OCI-LY3 (cell line): ENCODE data around the gene HAX1.
A peak's percentile ranks its signal among the peaks of the same experiment; 100 is the strongest.
"Not testable (repeated sequence)": the region's sequence is repeated elsewhere in the genome, so short reads cannot be mapped to it uniquely, and the experiment has no call there.

ENCODE experiments used
- H2AFZ ChIP-seq: fragments of 200-600, 300-600 bp; shearing (Covaris generic); 2 replicates; pipeline ENCODE4 v1.6.0; 2014; ENCODE audit warnings: antibody characterized with exemption, low read depth, low read length
- H3K27ac ChIP-seq: fragments of 200-600, 300-600 bp; sonication (generic); 2 replicates; pipeline ENCODE4 v1.5.1; 2014; ENCODE audit warnings: mild to moderate bottlenecking, low read length, moderate library complexity, mixed read lengths
- H3K27me3 ChIP-seq: fragments of 200-600, 300-600 bp; sonication (generic); 2 replicates; pipeline ENCODE4 v1.6.1; 2014; ENCODE audit warnings: low read depth, low read length, mixed read lengths
- H3K36me3 ChIP-seq: fragments of 200-600, 300-600 bp; sonication (generic); replicated peaks from 2 replicates; pipeline ENCODE3; 2014; ENCODE audit warnings: low read depth, low read length, mixed read lengths
- H3K4me1 ChIP-seq: fragments of 300-600, 200-600 bp; sonication (generic); 2 replicates; pipeline ENCODE4 v1.6.1; 2014; ENCODE audit warnings: low read length, mixed read lengths
- H3K4me2 ChIP-seq: fragments of 200-600, 300-600 bp; sonication (generic); 2 replicates; pipeline ENCODE4 v1.6.1; 2014; ENCODE audit warnings: low read length, mixed read lengths
- H3K4me3 ChIP-seq: fragments of 300-600, 200-600 bp; sonication (generic); 2 replicates; pipeline ENCODE4 v1.5.1; 2014; ENCODE audit warnings: antibody characterized with exemption, mild to moderate bottlenecking, low read length, moderate library complexity
- H3K79me2 ChIP-seq: fragments of 300-600, 200-600 bp; shearing (Covaris generic); 2 replicates; pipeline ENCODE4 v1.6.1; 2014; ENCODE audit warnings: mild to moderate bottlenecking, low read length, mixed read lengths
- H3K9ac ChIP-seq: fragments of 300-600, 200-600 bp; shearing (Covaris generic); 2 replicates; pipeline ENCODE4 v1.6.0; 2014; ENCODE audit warnings: mild to moderate bottlenecking, low read length, moderate library complexity
- H3K9me3 ChIP-seq: fragments of 200-600, 300-600 bp; shearing (Covaris generic); 2 replicates; pipeline ENCODE4 v1.6.1; 2014; ENCODE audit warnings: low read length, mixed read lengths; ENCODE audit not compliant: insufficient read depth
- H4K20me1 ChIP-seq: fragments of 200-600, 300-600 bp; sonication (generic); 2 replicates; pipeline ENCODE4 v1.6.1; 2016; ENCODE audit warnings: low read length, mixed read lengths; ENCODE audit not compliant: insufficient read depth
- EZH2phosphoT487 ChIP-seq: fragments of 200-600 bp; shearing (Covaris generic); IDR thresholded peaks from 2 replicates; pipeline ENCODE4 v1.6.1; 2018; ENCODE audit warnings: antibody characterized with exemption, mixed run types, low read depth
- TF ChIP-seq, protein P1 (sequence below): fragments of 200-600, 300-600 bp; sonication (generic); IDR thresholded peaks from 2 replicates; pipeline ENCODE4 v1.5.1; 2014; ENCODE audit warnings: antibody characterized with exemption, low read length, low read depth

HAX1 gene

DNA sequence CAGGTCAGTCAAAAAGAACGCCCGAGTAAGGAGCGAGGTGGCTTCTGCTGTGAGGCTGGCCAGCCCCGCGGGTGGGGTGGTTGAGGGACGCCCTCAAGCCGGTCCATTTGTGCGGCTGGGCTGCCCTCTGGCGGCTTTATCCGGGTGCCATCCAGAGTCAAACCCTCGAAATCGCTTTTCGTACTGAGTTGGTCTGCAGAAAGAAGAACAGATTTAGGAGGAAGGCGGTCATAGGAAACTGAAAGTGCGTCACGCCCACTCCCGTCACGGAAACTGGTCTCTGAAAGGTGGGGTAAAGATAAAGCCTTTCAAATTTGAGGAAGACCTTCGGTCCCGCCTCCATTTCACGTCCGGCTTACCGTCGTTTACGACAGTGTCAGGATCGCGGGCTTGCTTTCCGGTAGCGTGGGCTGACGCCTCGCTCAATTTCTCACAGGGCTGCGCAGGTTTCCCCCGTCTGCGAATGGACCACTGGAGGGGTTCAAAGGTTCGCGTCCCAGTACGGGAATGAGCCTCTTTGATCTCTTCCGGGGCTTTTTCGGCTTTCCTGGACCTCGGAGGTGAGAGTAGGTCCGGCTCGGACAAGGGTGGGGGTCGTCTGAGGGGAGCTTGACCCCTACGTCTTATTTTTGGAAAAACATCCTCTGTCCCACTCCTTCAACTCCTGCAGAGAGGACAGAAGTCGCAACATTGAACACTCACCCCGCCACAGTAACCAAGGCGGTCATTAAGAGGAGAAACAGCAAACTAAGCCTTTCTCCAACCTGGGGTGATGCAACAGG, at the start of gene HAX1:
HAX1 (plus strand) TSS at position 413 of the 782 bp plus-strand sequence; CDS start at position 508, 95 bp downstream.
- Histone ChIP-seq H3K79me2 (peaks cover 16% of the 10 kb centered on the region), H3K9me3 (no peaks in the 10 kb centered on the region), H3K9ac (peak within 1 kb of the TSS; percentile 98), H4K20me1 (no peaks in the 10 kb centered on the region), H3K36me3 (peaks cover 31% of the 10 kb centered on the region), H3K4me2 (peak within 1 kb of the TSS; percentile 85), H3K27me3 (no peaks in the 10 kb centered on the region), H3K4me1 (peaks cover 33% of the 10 kb centered on the region), H3K4me3 (peak within 1 kb of the TSS; percentile 94), H2AFZ (peak within 1 kb of the TSS; percentile 65), H3K27ac (peak within 1 kb of the TSS; percentile 84)
- TF ChIP-seq EZH2phosphoT487 = no peak
- TF ChIP-seq, protein P1, sequence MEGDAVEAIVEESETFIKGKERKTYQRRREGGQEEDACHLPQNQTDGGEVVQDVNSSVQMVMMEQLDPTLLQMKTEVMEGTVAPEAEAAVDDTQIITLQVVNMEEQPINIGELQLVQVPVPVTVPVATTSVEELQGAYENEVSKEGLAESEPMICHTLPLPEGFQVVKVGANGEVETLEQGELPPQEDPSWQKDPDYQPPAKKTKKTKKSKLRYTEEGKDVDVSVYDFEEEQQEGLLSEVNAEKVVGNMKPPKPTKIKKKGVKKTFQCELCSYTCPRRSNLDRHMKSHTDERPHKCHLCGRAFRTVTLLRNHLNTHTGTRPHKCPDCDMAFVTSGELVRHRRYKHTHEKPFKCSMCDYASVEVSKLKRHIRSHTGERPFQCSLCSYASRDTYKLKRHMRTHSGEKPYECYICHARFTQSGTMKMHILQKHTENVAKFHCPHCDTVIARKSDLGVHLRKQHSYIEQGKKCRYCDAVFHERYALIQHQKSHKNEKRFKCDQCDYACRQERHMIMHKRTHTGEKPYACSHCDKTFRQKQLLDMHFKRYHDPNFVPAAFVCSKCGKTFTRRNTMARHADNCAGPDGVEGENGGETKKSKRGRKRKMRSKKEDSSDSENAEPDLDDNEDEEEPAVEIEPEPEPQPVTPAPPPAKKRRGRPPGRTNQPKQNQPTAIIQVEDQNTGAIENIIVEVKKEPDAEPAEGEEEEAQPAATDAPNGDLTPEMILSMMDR = peak; percentile 98

DNA sequence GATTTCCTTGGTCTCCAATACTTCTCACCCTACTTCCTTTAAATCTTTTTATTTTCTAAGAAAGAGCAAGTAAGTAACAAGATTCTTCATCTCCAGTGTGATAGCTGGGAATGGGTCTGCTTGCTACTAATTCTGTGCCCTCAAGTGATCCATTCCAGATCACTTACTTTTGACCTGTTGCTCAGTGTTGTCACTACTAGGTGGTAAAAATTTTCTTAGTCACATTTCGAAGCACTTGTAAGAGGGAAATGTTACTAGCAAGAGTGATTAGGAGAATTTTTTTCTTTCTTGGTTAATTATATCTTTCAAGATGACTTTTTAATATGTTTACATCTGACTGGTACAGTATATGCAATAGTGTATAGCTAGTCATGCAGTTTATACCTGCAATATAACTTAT, 49.5 kb upstream of the HAX1 start:
- peaks cover 49% of the 10 kb centered on the region for H4K20me1 ChIP-seq
- H3K9ac ChIP-seq = no peak overlapping the region

DNA sequence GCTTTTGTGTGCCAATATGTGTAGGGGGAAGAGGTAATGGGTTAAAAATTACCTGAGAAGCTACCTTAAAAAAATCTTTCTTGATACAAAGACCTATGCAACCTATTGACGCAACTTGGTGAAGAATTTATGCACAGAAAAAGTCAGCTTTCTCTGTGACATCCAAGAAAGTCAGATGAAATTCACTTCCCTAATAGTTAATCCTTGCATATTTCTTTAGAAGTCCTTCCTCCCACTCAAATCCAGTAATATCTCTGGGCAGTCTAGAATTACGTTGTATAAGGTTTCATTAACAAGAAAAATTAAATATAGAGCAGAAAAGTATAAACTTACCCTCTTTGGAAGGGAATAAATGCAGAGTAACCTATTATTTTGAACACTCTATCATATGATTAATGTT, 48.8 kb upstream of the HAX1 start:
- Histone ChIP-seq H3K27me3 (no peaks in the 10 kb centered on the region), H3K36me3 (peaks cover 62% of the 10 kb centered on the region), H3K27ac (no peak overlapping the region), H4K20me1 (peaks cover 49% of the 10 kb centered on the region), H3K4me1 (peaks cover 37% of the 10 kb centered on the region), H3K4me2 (peak overlapping the region; percentile 93; the same call in 1 of the 2 replicates), H2AFZ (no peak overlapping the region), H3K9ac (no peak overlapping the region), H3K9me3 (no peaks in the 10 kb centered on the region), H3K79me2 (peaks cover 96% of the 10 kb centered on the region), H3K4me3 (no peak overlapping the region)
- no peak for TF ChIP-seq EZH2phosphoT487
- TF ChIP-seq, protein P1 = no peak

More for the DNA sequence above, 49.5 kb upstream of the HAX1 start:
- no peaks in the 10 kb centered on the region for H3K9me3 ChIP-seq
- H3K36me3 ChIP-seq = peaks cover 64% of the 10 kb centered on the region
- H3K4me1 ChIP-seq = peaks cover 41% of the 10 kb centered on the region
- peak overlapping the region; percentile 83; the same call in 1 of the 2 replicates for H3K4me3 ChIP-seq
- no peak overlapping the region for H2AFZ ChIP-seq
- peaks cover 97% of the 10 kb centered on the region for H3K79me2 ChIP-seq
- H3K27me3 ChIP-seq = no peaks in the 10 kb centered on the region
- no peak for TF ChIP-seq EZH2phosphoT487
- TF ChIP-seq, protein P1 = no peak
- peak overlapping the region; percentile 93 for H3K4me2 ChIP-seq
- H3K27ac ChIP-seq = no peak overlapping the region

DNA sequence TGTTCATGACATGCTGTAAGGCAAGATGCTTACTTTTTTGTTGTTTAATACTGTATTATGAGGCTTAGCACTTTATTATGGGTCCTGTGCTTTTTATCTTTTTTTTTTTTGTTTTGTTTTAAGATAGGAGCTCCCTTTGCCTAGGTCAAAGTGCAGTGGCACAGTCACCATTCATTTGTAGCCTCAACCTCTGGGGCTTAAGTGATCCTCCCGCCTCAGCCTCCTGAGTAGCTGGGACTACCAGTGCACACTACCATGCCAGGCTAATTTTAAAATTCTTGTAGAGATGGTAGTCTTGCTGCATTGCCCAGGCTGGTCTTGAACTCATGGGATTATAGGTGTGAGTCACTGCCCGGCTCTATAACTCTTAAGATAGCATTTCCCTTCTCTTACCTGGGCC, 47.1 kb upstream of the HAX1 start:
- H3K4me2 ChIP-seq = no peak overlapping the region
- peaks cover 95% of the 10 kb centered on the region for H3K79me2 ChIP-seq
- peaks cover 69% of the 10 kb centered on the region for H3K36me3 ChIP-seq

DNA sequence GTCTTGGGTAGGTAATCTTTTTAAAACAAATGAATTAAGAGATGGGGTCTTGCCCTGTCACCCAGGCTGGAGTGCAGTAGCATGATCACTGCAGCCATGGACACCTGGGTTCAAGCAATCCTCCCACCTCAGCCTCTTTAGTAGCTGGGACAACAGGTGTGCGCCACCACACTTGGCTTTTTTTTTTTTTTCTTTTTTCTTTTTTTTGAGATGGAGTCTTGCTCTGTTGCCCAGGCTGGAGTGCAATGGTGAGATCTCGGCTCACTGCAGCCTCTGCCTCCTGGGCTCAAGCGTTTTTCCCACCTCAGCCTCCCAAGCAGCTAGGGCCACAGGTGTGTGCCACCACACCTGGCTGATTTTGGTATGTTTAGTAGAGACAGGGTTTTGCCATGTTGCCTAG, 41.3 kb upstream of the HAX1 start:
- Histone ChIP-seq H3K36me3 (peaks cover 76% of the 10 kb centered on the region), H3K79me2 (peaks cover 91% of the 10 kb centered on the region)
- H3K9ac ChIP-seq, H3K4me1 ChIP-seq, H3K4me3 ChIP-seq, H3K27ac ChIP-seq, H2AFZ ChIP-seq, H3K4me2 ChIP-seq, H3K9me3 ChIP-seq, H3K27me3 ChIP-seq, H4K20me1 ChIP-seq: not testable (repeated sequence)

More for the DNA sequence above, 47.1 kb upstream of the HAX1 start:
- H3K4me3 ChIP-seq = no peak overlapping the region
- H4K20me1 ChIP-seq = peaks cover 49% of the 10 kb centered on the region
- H3K4me1 ChIP-seq = peaks cover 30% of the 10 kb centered on the region
- H3K27me3 ChIP-seq = no peaks in the 10 kb centered on the region
- no peak overlapping the region for H3K9ac ChIP-seq
- no peak overlapping the region for H2AFZ ChIP-seq
- TF ChIP-seq, protein P1 = no peak
- no peak for TF ChIP-seq EZH2phosphoT487
- no peak overlapping the region for H3K27ac ChIP-seq
- no peaks in the 10 kb centered on the region for H3K9me3 ChIP-seq

DNA sequence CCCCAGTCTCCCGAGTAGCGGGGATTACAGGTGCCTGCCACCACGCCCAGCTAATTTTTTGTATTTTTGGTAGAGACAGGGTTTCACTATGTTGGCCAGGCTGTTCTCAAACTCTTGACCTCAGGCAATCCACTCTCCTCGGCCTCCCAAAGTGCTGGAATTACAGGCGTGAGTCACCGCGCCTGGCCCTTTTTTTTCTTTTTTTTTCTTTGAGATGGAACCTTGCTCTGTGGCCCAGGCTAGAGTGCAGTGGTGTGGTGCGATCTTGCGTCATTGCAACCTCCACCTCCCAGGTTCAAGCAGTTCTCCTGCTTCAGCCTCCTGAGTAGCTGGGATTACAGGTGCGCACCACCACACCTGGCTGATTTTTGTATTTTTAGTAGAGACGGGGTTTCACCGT, 39.3 kb upstream of the HAX1 start:
- not testable (repeated sequence) for H3K27me3 ChIP-seq, H3K27ac ChIP-seq, H3K4me3 ChIP-seq, H3K9ac ChIP-seq, H3K9me3 ChIP-seq, H3K4me2 ChIP-seq, H3K4me1 ChIP-seq, H2AFZ ChIP-seq
- peaks cover 80% of the 10 kb centered on the region for H3K36me3 ChIP-seq
- peaks cover 90% of the 10 kb centered on the region for H3K79me2 ChIP-seq
- peaks cover 22% of the 10 kb centered on the region for H4K20me1 ChIP-seq
